Liver (tissue), 9 donors: ENCODE results near the gene GALNTL6. TPM values are rescaled to one million over a fixed set of nuclear protein-coding genes. Genes with fewer than 3 reads are reported as not detected.

ENCODE experiments used
- DNase-seq: peaks from one replicate; pipeline ENCODE4 v3.0.0-alpha.2; 2017; ENCODE audit warnings: low spot score
- H3K27ac ChIP-seq, 2 donors: one replicate each; pipeline ENCODE4 v1.7.0; 2013; ENCODE audit warnings: inconsistent platforms in 2 of 2, low read length in 2 of 2, control low read depth in 1 of 2, low read depth in 1 of 2, mild to moderate bottlenecking in 1 of 2
- H3K27me3 ChIP-seq, 4 donors: one replicate each; pipeline versions ENCODE4 v1.6.1 to v1.7.0; 2013; ENCODE audit warnings: low read length in 3 of 4, inconsistent platforms in 1 of 4, mild to moderate bottlenecking in 1 of 4, moderate library complexity in 1 of 4; ENCODE audit not compliant: control insufficient read depth in 4 of 4, insufficient read depth in 4 of 4
- H3K36me3 ChIP-seq, 4 donors: one replicate each; pipeline versions ENCODE4 v1.6.1 to v1.7.0; 2013; ENCODE audit warnings: low read length in 3 of 4, mild to moderate bottlenecking in 3 of 4, low read depth in 1 of 4, moderate library complexity in 1 of 4; ENCODE audit not compliant: control insufficient read depth in 4 of 4, insufficient read depth in 3 of 4
- H3K4me1 ChIP-seq, 4 donors: one replicate each; pipeline versions ENCODE4 v1.6.1 to v1.7.0; 2013; ENCODE audit warnings: low read length in 3 of 4, mild to moderate bottlenecking in 3 of 4, moderate library complexity in 1 of 4; ENCODE audit not compliant: control insufficient read depth in 4 of 4, insufficient read depth in 4 of 4
- H3K4me3 ChIP-seq, 3 donors: one replicate each; pipeline versions ENCODE4 v1.6.1 to v1.7.0; 2013; ENCODE audit warnings: low read length in 3 of 3, control low read depth in 1 of 3, low read depth in 1 of 3, mild to moderate bottlenecking in 1 of 3
- H3K9ac ChIP-seq, 2 donors: one replicate each; pipeline ENCODE4 v1.7.0; 2013; ENCODE audit warnings: low read length in 2 of 2, mild to moderate bottlenecking in 2 of 2, moderate library complexity in 2 of 2, control low read depth in 1 of 2, low read depth in 1 of 2
- H3K9me3 ChIP-seq, 4 donors: one replicate each; pipeline versions ENCODE4 v1.6.1 to v1.7.0; 2013; ENCODE audit warnings: low read length in 3 of 4; ENCODE audit not compliant: control insufficient read depth in 4 of 4
- EGR1 ChIP-seq, 2 donors: IDR thresholded peaks; 2 replicates each; pipeline ENCODE4 v1.6.1; 2016 to 2018; ENCODE audit warnings: antibody characterized with exemption in 2 of 2, low read depth in 2 of 2
- FOXA1 ChIP-seq: IDR thresholded peaks from 2 replicates; pipeline ENCODE4 v1.6.1; 2016; ENCODE audit warnings: antibody characterized with exemption
- FOXA2 ChIP-seq: IDR thresholded peaks from 2 replicates; pipeline ENCODE4 v1.6.1; 2016; ENCODE audit warnings: antibody characterized with exemption
- GABPA ChIP-seq, 2 donors: IDR thresholded peaks in 1 of 2; conservative IDR thresholded peaks in 1 of 2; 2 replicates each; pipeline ENCODE4 v1.6.1; 2016; ENCODE audit warnings: antibody characterized with exemption in 2 of 2, mild to moderate bottlenecking in 1 of 2, moderate library complexity in 1 of 2
- HNF4A ChIP-seq, 2 donors: conservative IDR thresholded peaks; 2 replicates each; pipeline ENCODE4 v1.6.1; 2016; ENCODE audit warnings: antibody characterized with exemption in 2 of 2, mild to moderate bottlenecking in 2 of 2
- HNF4G ChIP-seq: IDR thresholded peaks from 2 replicates; pipeline ENCODE4 v1.6.1; 2016; ENCODE audit warnings: antibody characterized with exemption
- JUND ChIP-seq, 2 donors: IDR thresholded peaks; 2 replicates each; pipeline ENCODE4 v1.6.1; 2016; ENCODE audit warnings: antibody characterized with exemption in 2 of 2
- NR2F2 ChIP-seq: IDR thresholded peaks from 2 replicates; pipeline ENCODE4 v1.6.1; 2016; ENCODE audit warnings: antibody characterized with exemption
- RXRA ChIP-seq, 2 donors: IDR thresholded peaks; 2 replicates each; pipeline ENCODE4 v1.6.1; 2017 to 2018; ENCODE audit warnings: antibody characterized with exemption in 2 of 2, mild to moderate bottlenecking in 1 of 2
- TAF1 ChIP-seq: conservative IDR thresholded peaks from 2 replicates; pipeline ENCODE4 v1.6.1; 2016; ENCODE audit warnings: antibody characterized with exemption, mild to moderate bottlenecking
- WGBS: extraction: QIAGEN DNeasy Blood & Tissue Kit; methylation state at CpG from one replicate; pipeline ENCODE4 v1.1.7; 2013; 5-methylcytosine and 5-hydroxymethylcytosine counted together
- polyA plus RNA-seq, 2 donors: library from polyadenylated mRNA; stranded (reverse) in 1 of 2; unstranded in 1 of 2; fragments of 200-250 nt in 1 of 2; fragments of >200 nt in 1 of 2; fragmentation: Nextera tagmentation in 1 of 2; extraction: Ambion mirVana in 1 of 2; gene quantifications; one replicate each; pipeline versions ENCODE4 v1.2.1 to v1.2.3, GENCODE V29; 2013 to 2015
- total RNA-seq, 2 donors: library from RNA; depleted of rRNA; stranded (reverse); fragments of >200 nt; gene quantifications; one replicate each; pipeline ENCODE4 v1.2.3, GENCODE V29; 2014
- TF ChIP-seq, protein P1 (sequence below): IDR thresholded peaks from 2 replicates; pipeline ENCODE4 v1.6.1; 2016; ENCODE audit warnings: antibody characterized with exemption, mild to moderate bottlenecking
- TF ChIP-seq, protein P2 (sequence below): IDR thresholded peaks from 2 replicates; pipeline ENCODE4 v1.6.1; 2016; ENCODE audit warnings: antibody characterized with exemption
- TF ChIP-seq, protein P3 (sequence below): fragments of 150-350 bp; IDR thresholded peaks from 2 replicates; pipeline ENCODE4 v1.5.1; 2017; ENCODE audit warnings: improper control_type of control experiment, low read depth, low read length; ENCODE audit not compliant: missing input control
- TF ChIP-seq, protein P4 (sequence below): IDR thresholded peaks from 2 replicates; pipeline ENCODE4 v1.6.1; 2016; ENCODE audit warnings: antibody characterized with exemption
- TF ChIP-seq, protein P5 (sequence below): IDR thresholded peaks from 2 replicates; pipeline ENCODE4 v1.6.1; 2016; ENCODE audit warnings: antibody characterized with exemption
- donor health status: healthy.
- donor health status: healthy.
- donor health status: healthy.
- donor health status: healthy.
- donor health status: healthy.

Gene GALNTL6
- total and polyA plus RNA-seq, 4 donors, result 0.06 to 0.08 TPM; not detected in 2

DNA sequence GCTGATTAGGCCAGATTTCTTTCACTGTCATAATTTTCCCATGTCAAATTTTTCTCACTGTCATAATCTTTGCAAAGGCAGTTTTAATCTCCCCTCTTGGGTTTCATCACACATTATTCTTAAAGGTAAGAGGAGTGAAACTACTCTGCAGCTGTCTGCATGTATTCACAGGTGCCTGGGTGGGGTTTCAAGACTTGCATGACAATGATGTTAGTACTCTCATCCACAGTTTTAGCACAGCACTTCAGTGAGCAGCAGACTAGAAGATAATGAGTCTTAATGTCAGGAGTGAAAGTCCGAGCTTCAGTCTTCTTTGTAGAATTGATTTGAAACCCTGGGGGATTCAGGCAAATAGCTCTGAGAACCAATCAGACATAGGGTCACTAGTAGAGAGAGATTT is 1172.9 kb downstream of the GALNTL6 start:
- 94% methylated on average over 1 of the region's 1 CpG for WGBS
- Histone ChIP-seq H3K4me3 (no peak overlapping the region), H3K36me3 (no peaks in the 10 kb centered on the region), H3K9me3 (peaks cover 0 to 1% (median 0%) of the 10 kb centered on the region in 4 donors), H3K27ac (no peak overlapping the region), H3K4me1 (no peaks in the 10 kb centered on the region), H3K27me3 (no peaks in the 10 kb centered on the region), H3K9ac (no peak overlapping the region)
- no peak for DNase-seq
- TF ChIP-seq EGR1 (IDR thresholded peaks at IDR 0.05; ENCODE audit: low read depth in 2 of 2) (no peak), FOXA2 (no peak), TAF1 (no peak), GABPA (IDR thresholded peaks at IDR 0.05 in 1 of 2, conservative IDR thresholded peaks at IDR 0.05 in 1 of 2) (no peak), RXRA (IDR thresholded peaks at IDR 0.05) (no peak), JUND (IDR thresholded peaks at IDR 0.05) (no peak), FOXA1 (no peak), NR2F2 (no peak), HNF4A (conservative IDR thresholded peaks at IDR 0.05) (no peak), HNF4G (no peak)
- TF ChIP-seq, protein P1, sequence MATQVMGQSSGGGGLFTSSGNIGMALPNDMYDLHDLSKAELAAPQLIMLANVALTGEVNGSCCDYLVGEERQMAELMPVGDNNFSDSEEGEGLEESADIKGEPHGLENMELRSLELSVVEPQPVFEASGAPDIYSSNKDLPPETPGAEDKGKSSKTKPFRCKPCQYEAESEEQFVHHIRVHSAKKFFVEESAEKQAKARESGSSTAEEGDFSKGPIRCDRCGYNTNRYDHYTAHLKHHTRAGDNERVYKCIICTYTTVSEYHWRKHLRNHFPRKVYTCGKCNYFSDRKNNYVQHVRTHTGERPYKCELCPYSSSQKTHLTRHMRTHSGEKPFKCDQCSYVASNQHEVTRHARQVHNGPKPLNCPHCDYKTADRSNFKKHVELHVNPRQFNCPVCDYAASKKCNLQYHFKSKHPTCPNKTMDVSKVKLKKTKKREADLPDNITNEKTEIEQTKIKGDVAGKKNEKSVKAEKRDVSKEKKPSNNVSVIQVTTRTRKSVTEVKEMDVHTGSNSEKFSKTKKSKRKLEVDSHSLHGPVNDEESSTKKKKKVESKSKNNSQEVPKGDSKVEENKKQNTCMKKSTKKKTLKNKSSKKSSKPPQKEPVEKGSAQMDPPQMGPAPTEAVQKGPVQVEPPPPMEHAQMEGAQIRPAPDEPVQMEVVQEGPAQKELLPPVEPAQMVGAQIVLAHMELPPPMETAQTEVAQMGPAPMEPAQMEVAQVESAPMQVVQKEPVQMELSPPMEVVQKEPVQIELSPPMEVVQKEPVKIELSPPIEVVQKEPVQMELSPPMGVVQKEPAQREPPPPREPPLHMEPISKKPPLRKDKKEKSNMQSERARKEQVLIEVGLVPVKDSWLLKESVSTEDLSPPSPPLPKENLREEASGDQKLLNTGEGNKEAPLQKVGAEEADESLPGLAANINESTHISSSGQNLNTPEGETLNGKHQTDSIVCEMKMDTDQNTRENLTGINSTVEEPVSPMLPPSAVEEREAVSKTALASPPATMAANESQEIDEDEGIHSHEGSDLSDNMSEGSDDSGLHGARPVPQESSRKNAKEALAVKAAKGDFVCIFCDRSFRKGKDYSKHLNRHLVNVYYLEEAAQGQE, result no peak
- TF ChIP-seq, protein P2, sequence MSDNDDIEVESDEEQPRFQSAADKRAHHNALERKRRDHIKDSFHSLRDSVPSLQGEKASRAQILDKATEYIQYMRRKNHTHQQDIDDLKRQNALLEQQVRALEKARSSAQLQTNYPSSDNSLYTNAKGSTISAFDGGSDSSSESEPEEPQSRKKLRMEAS, result no peak
- TF ChIP-seq, protein P3, sequence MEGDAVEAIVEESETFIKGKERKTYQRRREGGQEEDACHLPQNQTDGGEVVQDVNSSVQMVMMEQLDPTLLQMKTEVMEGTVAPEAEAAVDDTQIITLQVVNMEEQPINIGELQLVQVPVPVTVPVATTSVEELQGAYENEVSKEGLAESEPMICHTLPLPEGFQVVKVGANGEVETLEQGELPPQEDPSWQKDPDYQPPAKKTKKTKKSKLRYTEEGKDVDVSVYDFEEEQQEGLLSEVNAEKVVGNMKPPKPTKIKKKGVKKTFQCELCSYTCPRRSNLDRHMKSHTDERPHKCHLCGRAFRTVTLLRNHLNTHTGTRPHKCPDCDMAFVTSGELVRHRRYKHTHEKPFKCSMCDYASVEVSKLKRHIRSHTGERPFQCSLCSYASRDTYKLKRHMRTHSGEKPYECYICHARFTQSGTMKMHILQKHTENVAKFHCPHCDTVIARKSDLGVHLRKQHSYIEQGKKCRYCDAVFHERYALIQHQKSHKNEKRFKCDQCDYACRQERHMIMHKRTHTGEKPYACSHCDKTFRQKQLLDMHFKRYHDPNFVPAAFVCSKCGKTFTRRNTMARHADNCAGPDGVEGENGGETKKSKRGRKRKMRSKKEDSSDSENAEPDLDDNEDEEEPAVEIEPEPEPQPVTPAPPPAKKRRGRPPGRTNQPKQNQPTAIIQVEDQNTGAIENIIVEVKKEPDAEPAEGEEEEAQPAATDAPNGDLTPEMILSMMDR, result no peak
- TF ChIP-seq, protein P4, sequence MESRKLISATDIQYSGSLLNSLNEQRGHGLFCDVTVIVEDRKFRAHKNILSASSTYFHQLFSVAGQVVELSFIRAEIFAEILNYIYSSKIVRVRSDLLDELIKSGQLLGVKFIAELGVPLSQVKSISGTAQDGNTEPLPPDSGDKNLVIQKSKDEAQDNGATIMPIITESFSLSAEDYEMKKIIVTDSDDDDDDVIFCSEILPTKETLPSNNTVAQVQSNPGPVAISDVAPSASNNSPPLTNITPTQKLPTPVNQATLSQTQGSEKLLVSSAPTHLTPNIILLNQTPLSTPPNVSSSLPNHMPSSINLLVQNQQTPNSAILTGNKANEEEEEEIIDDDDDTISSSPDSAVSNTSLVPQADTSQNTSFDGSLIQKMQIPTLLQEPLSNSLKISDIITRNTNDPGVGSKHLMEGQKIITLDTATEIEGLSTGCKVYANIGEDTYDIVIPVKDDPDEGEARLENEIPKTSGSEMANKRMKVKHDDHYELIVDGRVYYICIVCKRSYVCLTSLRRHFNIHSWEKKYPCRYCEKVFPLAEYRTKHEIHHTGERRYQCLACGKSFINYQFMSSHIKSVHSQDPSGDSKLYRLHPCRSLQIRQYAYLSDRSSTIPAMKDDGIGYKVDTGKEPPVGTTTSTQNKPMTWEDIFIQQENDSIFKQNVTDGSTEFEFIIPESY, result no peak
- TF ChIP-seq, protein P5, sequence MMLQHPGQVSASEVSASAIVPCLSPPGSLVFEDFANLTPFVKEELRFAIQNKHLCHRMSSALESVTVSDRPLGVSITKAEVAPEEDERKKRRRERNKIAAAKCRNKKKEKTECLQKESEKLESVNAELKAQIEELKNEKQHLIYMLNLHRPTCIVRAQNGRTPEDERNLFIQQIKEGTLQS, result no peak
